ENCODE results near the gene RWDD4. TPM values are rescaled to one million over a fixed set of nuclear protein-coding genes. Genes with fewer than 3 reads are reported as not detected.

RWDD4 gene
- total RNA-seq, 6 experiments from 2014 or later = 8.4 to 10.4 (median 8.5) TPM

GRCh38 chr4:183666088-183666487, 7.1 kb upstream of the RWDD4 start:
- Histone ChIP-seq H3K4me1 (no peaks in the 10 kb centered on the region), H3K27me3 (no peaks in the 10 kb centered on the region), H3K9me3 (no peaks in the 10 kb centered on the region), H3K27ac (no peak overlapping the region), H3K36me3 (peaks cover 0 to 56% (median 26%) of the 10 kb centered on the region in 4 donors), H3K4me3 (no peak overlapping the region)
- intact Hi-C loops (cut with DNase I) = no loop called here
- 86% methylated on average over 1 of the region's 1 CpG for WGBS (ENCODE audit: insufficient coverage, low coverage, low lambda C conversion rate, missing lambda C conversion rate)
- TF ChIP-seq POLR2A (IDR thresholded peaks at IDR 0.05) = no peak
- TF ChIP-seq, protein P1, sequence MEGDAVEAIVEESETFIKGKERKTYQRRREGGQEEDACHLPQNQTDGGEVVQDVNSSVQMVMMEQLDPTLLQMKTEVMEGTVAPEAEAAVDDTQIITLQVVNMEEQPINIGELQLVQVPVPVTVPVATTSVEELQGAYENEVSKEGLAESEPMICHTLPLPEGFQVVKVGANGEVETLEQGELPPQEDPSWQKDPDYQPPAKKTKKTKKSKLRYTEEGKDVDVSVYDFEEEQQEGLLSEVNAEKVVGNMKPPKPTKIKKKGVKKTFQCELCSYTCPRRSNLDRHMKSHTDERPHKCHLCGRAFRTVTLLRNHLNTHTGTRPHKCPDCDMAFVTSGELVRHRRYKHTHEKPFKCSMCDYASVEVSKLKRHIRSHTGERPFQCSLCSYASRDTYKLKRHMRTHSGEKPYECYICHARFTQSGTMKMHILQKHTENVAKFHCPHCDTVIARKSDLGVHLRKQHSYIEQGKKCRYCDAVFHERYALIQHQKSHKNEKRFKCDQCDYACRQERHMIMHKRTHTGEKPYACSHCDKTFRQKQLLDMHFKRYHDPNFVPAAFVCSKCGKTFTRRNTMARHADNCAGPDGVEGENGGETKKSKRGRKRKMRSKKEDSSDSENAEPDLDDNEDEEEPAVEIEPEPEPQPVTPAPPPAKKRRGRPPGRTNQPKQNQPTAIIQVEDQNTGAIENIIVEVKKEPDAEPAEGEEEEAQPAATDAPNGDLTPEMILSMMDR (IDR thresholded peaks at IDR 0.05) = no peak
- ATAC-seq (no peak), DNase-seq (no peak)

DNA sequence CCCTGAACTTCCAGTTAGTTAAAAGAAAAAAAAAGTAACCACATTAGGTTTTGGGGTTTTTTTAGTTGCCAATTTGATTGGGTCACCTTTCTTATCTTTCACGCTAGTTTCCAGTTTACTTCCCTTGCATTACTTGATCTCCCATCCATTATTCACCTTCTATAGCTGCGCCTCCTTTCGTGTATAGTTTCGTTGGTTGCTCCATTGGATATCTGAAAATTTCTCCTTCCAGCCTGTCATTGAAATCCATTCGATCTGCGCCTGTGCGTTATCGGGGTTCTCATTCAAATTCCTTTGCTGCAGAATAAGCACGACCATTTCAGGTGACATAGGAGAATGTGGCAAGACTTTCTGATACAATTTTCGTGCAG, 872 bp upstream of the RWDD4 start:
- TF ChIP-seq, protein P1 (IDR thresholded peaks at IDR 0.05) = no peak
- no peak for TF ChIP-seq POLR2A (IDR thresholded peaks at IDR 0.05)
- intact Hi-C loops (cut with DNase I) = no loop called here
- ATAC-seq (no peak), DNase-seq (no peak)
- Histone ChIP-seq H3K27ac (peak overlapping the region; percentile 84 to 85 (median 85)), H3K27me3 (no peaks in the 10 kb centered on the region), H3K4me3 (peak overlapping the region; percentile 84 to 92 (median 87)), H3K4me1 (peaks cover 0 to 22% (median 0%) of the 10 kb centered on the region in 4 donors), H3K36me3 (peaks cover 0 to 9% (median 0%) of the 10 kb centered on the region in 4 donors), H3K9me3 (no peaks in the 10 kb centered on the region)
- WGBS (ENCODE audit: insufficient coverage, low coverage, low lambda C conversion rate, missing lambda C conversion rate) = 2% methylated on average over 10 of the region's 10 CpGs

- peak overlapping the region; percentile 84 to 92 (median 87) for H3K4me3 ChIP-seq
- 1% methylated on average over 15 of the region's 39 CpGs for WGBS (ENCODE audit: insufficient coverage, low coverage, low lambda C conversion rate, missing lambda C conversion rate)
- intact Hi-C loops (cut with DNase I) = no loop called here
- ATAC-seq = peak; percentile 58 to 68 (median 60)
- DNase-seq = peak; percentile 48 to 70 (median 63)
- peak overlapping the region; percentile 84 to 85 (median 85) for H3K27ac ChIP-seq
- TF ChIP-seq POLR2A (IDR thresholded peaks at IDR 0.05) = no peak
- TF ChIP-seq, protein P1 (IDR thresholded peaks at IDR 0.05) = no peak
- no peaks in the 10 kb centered on the region for H3K9me3 ChIP-seq
- H3K4me1 ChIP-seq = peaks cover 0 to 22% (median 0%) of the 10 kb centered on the region in 4 donors
- no peaks in the 10 kb centered on the region for H3K27me3 ChIP-seq
- H3K36me3 ChIP-seq = peaks cover 0 to 8% (median under 1%) of the 10 kb centered on the region in 4 donors
Measured at GRCh38 chr4:183658362-183659028, 490 bp downstream of the RWDD4 start.

DNA sequence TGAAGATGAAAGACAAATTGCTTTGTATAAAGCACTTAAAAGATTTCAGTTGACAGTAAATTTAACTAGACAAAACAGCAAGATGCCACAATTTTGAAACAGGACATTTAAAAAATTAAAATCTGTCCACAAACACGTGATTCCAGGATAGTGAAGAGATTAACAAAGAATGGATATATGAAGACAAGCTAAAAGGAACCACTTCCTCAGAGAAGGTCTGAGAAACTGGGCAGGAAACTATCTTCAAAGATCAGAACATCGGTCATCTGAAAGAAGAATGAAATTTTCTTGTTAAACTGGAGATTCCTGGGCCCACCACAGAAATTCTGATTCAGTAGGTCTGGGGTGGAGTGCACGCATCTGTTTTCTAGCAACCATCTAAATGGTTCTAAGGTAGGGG, 1.4 kb downstream of the RWDD4 start:
- no peaks in the 10 kb centered on the region for H3K27me3 ChIP-seq
- 75% methylated on average over 3 of the region's 3 CpGs for WGBS (ENCODE audit: insufficient coverage, low coverage, low lambda C conversion rate, missing lambda C conversion rate)
- no peak overlapping the region for H3K4me3 ChIP-seq
- DNase-seq = no peak
- no peak for TF ChIP-seq POLR2A (IDR thresholded peaks at IDR 0.05)
- TF ChIP-seq, protein P1 (IDR thresholded peaks at IDR 0.05) = no peak
- H3K9me3 ChIP-seq = no peaks in the 10 kb centered on the region
- intact Hi-C loops (cut with DNase I) = no loop called here
- peaks cover 0 to 14% (median 3%) of the 10 kb centered on the region in 4 donors for H3K36me3 ChIP-seq
- no peak for ATAC-seq
- no peak overlapping the region for H3K27ac ChIP-seq
- peaks cover 0 to 22% (median 0%) of the 10 kb centered on the region in 4 donors for H3K4me1 ChIP-seq
